ENCODE data around the gene NCKAP5.

GRCh38 chr2:133452146-133452545, 116.1 kb downstream of the NCKAP5 start:
- TF ChIP-seq POLR2A (IDR thresholded peaks at IDR 0.05) (no peak), CTCF (IDR thresholded peaks at IDR 0.05) (no peak)
